Muscle layer of colon (tissue), 2 donors: ENCODE data around the gene LMX1B.
"Not testable (repeated sequence)": the region's sequence is repeated elsewhere in the genome, so short reads cannot be mapped to it uniquely, and the experiment has no call there.

ENCODE experiments used
- H3K27ac ChIP-seq: one replicate; pipeline ENCODE4 v1.7.0; 2013; ENCODE audit warnings: low read depth, mild to moderate bottlenecking, low read length, moderate library complexity
- H3K27me3 ChIP-seq, 2 donors: one replicate each; pipeline ENCODE4 v1.7.0; 2013; ENCODE audit warnings: low read length in 2 of 2, mild to moderate bottlenecking in 2 of 2; ENCODE audit not compliant: insufficient read depth in 2 of 2, control insufficient read depth in 1 of 2
- H3K36me3 ChIP-seq: one replicate; pipeline ENCODE4 v1.7.0; 2013; ENCODE audit warnings: mild to moderate bottlenecking, low read length; ENCODE audit not compliant: insufficient read depth
- H3K4me1 ChIP-seq: one replicate; pipeline ENCODE4 v1.7.0; 2013; ENCODE audit warnings: mild to moderate bottlenecking, low read length; ENCODE audit not compliant: insufficient read depth
- H3K4me3 ChIP-seq, 2 donors: one replicate each; pipeline ENCODE4 v1.7.0; 2013; ENCODE audit warnings: low read length in 2 of 2, low read depth in 1 of 2, mild to moderate bottlenecking in 1 of 2, moderate library complexity in 1 of 2
- H3K9ac ChIP-seq: one replicate; pipeline ENCODE4 v1.7.0; 2013; ENCODE audit warnings: low read length
- H3K9me3 ChIP-seq: one replicate; pipeline ENCODE4 v1.7.0; 2013; ENCODE audit warnings: mild to moderate bottlenecking, low read length
- donor health status: abdominal sarcoma.
- donor health status: Adenocarcinoma of cecum.

LMX1B gene

GRCh38 chr9:126613651-126614050 is at the start of gene LMX1B:
Gene LMX1B, plus strand, starts transcription at chr9:126613928. Its CDS starts 522 bp downstream, at chr9:126614450.
- Histone ChIP-seq H3K4me3 (peak within 1 kb of the TSS in 1 of 2 donors; percentile 26), H3K27me3 (peaks cover 59 to 87% of the 10 kb centered on the region in 2 donors), H3K9ac (no peak within 1 kb of the TSS), H3K4me1 (peaks cover 25% of the 10 kb centered on the region), H3K9me3 (no peaks in the 10 kb centered on the region), H3K27ac (no peak within 1 kb of the TSS), H3K36me3 (no peaks in the 10 kb centered on the region)

DNA sequence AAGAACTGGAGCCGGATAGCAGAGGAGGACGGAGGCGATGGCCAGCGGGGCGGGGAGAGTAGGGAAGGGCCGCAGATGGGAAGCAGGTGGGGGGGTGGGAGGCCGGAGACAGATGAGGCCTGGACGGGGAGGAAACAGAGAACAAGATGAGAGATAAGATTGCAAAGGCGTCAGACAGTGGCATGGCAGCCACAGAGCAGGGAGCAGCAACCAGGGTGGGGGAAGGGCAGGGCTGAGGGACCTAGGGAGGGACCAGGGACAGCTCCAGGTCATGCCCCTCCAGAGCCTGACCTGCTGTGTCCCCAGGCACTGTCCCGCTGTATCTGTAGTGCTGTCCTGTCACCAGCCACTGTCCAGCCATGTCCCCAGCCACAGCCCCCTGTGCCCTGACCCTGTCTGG is 49.6 kb upstream of the LMX1B start:
- H3K4me1 ChIP-seq, result no peaks in the 10 kb centered on the region
- H3K9ac ChIP-seq, result no peak overlapping the region
- H3K4me3 ChIP-seq, result no peak overlapping the region
- H3K36me3 ChIP-seq, result no peaks in the 10 kb centered on the region
- peaks cover 0 to 34% of the 10 kb centered on the region in 2 donors for H3K27me3 ChIP-seq
- no peaks in the 10 kb centered on the region for H3K9me3 ChIP-seq
- no peak overlapping the region for H3K27ac ChIP-seq

- Histone ChIP-seq H3K27me3 (peaks cover 0 to 34% of the 10 kb centered on the region in 2 donors), H3K36me3 (no peaks in the 10 kb centered on the region), H3K27ac (no peak overlapping the region), H3K9me3 (no peaks in the 10 kb centered on the region), H3K4me3 (no peak overlapping the region), H3K9ac (no peak overlapping the region), H3K4me1 (no peaks in the 10 kb centered on the region)
Measured at GRCh38 chr9:126564716-126565115, 49.0 kb upstream of the LMX1B start.

DNA sequence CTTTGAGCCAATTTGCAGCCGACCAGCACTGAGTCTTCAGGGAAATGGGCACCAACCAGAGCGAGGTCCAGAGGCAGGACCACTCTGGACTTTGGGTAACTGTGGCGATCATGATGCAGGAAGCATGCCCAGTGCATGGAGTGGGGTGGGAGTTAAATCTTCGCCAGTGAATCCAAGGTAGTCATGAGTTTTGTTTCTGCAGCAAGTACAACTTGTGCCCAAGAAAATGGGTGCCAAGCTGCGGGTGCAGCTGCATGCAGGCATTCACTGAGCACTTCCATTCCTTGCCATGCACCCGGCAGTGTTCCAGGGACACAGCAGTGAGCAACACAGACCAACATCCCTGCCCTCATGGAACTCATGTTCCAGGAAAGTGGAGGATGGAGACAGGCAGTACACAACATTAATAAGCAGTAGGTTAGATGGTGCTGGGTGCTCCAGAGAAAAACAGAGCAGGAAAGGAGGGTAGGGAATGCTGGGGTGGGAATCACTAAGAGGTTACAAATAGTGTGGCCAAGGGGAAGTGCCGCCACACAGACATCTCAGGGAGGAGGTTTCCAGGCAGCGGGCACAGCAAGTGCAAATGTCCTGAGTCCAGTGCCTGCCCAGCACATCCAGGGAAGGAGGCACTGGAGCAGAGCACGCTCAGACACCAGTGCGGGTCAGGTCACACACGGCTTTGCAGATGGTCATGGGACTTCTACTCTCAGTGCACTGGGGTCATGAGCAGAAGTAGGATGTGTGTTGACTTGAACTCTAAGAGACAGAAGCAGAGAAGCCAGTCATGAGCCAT is 48.2 kb upstream of the LMX1B start:
- no peaks in the 10 kb centered on the region for H3K9me3 ChIP-seq
- H3K9ac ChIP-seq, result no peak overlapping the region
- H3K27ac ChIP-seq, result no peak overlapping the region
- peaks cover 0 to 34% of the 10 kb centered on the region in 2 donors for H3K27me3 ChIP-seq
- no peaks in the 10 kb centered on the region for H3K36me3 ChIP-seq
- no peak overlapping the region for H3K4me3 ChIP-seq
- H3K4me1 ChIP-seq, result no peaks in the 10 kb centered on the region

GRCh38 chr9:126569036-126569435 is 44.7 kb upstream of the LMX1B start:
- Histone ChIP-seq H3K27ac (no peak overlapping the region), H3K9me3 (no peaks in the 10 kb centered on the region), H3K36me3 (no peaks in the 10 kb centered on the region), H3K9ac (no peak overlapping the region), H3K4me3 (no peak overlapping the region), H3K27me3 (peaks cover 0 to 14% of the 10 kb centered on the region in 2 donors), H3K4me1 (no peaks in the 10 kb centered on the region)

DNA sequence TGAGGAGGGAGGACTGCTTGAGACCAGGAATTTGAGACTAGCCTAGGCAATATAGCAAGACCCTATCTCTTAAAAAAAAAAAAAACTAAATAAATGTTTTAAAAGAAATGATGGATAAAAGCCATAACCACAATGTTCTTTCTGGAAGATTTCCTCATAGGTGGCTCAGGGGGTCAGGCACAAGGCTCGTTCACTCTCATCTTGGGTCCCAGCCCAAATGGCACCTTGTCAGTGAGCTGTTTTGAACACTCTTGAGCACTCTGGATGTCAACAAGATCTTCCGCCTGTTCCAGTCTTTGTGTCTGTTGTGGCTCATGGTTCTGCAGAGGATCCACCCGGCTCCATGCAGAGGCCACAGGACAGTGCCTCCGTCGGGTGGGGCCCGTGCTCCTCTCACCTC is 35.7 kb upstream of the LMX1B start:
- H3K4me3 ChIP-seq, result no peak overlapping the region

GRCh38 chr9:126580319-126580718 is 33.4 kb upstream of the LMX1B start:
- H3K9ac ChIP-seq, H3K36me3 ChIP-seq, H3K9me3 ChIP-seq, H3K4me1 ChIP-seq, H3K27me3 ChIP-seq, H3K27ac ChIP-seq, H3K4me3 ChIP-seq: not testable (repeated sequence)

More for the DNA sequence above, 35.7 kb upstream of the LMX1B start:
- no peaks in the 10 kb centered on the region for H3K27me3 ChIP-seq
- H3K27ac ChIP-seq, result no peak overlapping the region
- H3K36me3 ChIP-seq, result no peaks in the 10 kb centered on the region
- H3K9ac ChIP-seq, result no peak overlapping the region
- H3K9me3 ChIP-seq, result no peaks in the 10 kb centered on the region
- no peaks in the 10 kb centered on the region for H3K4me1 ChIP-seq

GRCh38 chr9:126581893-126582292 is 31.8 kb upstream of the LMX1B start:
- peaks cover 2% of the 10 kb centered on the region for H3K4me1 ChIP-seq
- no peaks in the 10 kb centered on the region for H3K36me3 ChIP-seq
- no peaks in the 10 kb centered on the region for H3K27me3 ChIP-seq
- no peaks in the 10 kb centered on the region for H3K9me3 ChIP-seq
- no peak overlapping the region for H3K27ac ChIP-seq
- H3K4me3 ChIP-seq, result no peak overlapping the region
- no peak overlapping the region for H3K9ac ChIP-seq

DNA sequence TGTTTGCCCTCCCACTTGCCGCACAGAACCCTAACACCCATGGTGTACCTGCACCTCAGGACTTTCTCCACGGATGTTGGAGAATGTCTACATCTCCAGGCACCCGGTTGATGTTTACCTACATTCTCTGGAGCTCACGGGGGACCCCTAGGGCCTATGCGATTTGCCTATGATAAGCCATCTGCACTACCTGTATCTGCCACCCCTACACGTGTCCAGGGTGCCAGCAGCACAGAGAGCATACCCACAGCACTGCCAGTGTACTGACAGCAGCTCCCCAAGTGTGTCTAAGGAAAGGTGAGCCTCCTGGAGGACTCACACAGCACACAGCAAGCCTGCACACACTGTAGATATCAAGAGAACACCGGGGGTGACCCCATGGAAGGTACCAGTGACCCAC is 31.3 kb upstream of the LMX1B start:
- Histone ChIP-seq H3K9ac (no peak overlapping the region), H3K9me3 (no peaks in the 10 kb centered on the region), H3K36me3 (no peaks in the 10 kb centered on the region), H3K27me3 (no peaks in the 10 kb centered on the region), H3K4me1 (peaks cover 7% of the 10 kb centered on the region), H3K4me3 (no peak overlapping the region), H3K27ac (no peak overlapping the region)

- Histone ChIP-seq H3K27me3 (no peaks in the 10 kb centered on the region), H3K36me3 (no peaks in the 10 kb centered on the region), H3K27ac (no peak overlapping the region), H3K9ac (no peak overlapping the region), H3K9me3 (no peaks in the 10 kb centered on the region), H3K4me1 (peaks cover 15% of the 10 kb centered on the region), H3K4me3 (no peak overlapping the region)
Measured at GRCh38 chr9:126583144-126583760, 30.5 kb upstream of the LMX1B start.

- Histone ChIP-seq H3K4me1 (peaks cover 20% of the 10 kb centered on the region), H3K36me3 (no peaks in the 10 kb centered on the region), H3K27ac (no peak overlapping the region), H3K9me3 (no peaks in the 10 kb centered on the region), H3K9ac (no peak overlapping the region), H3K4me3 (no peak overlapping the region), H3K27me3 (no peaks in the 10 kb centered on the region)
Measured at GRCh38 chr9:126584611-126585010, 29.1 kb upstream of the LMX1B start.

GRCh38 chr9:126586236-126586635 is 27.5 kb upstream of the LMX1B start:
- no peaks in the 10 kb centered on the region for H3K36me3 ChIP-seq
- no peaks in the 10 kb centered on the region for H3K9me3 ChIP-seq
- no peak overlapping the region for H3K9ac ChIP-seq
- H3K4me1 ChIP-seq, result peaks cover 20% of the 10 kb centered on the region
- H3K27me3 ChIP-seq, result no peaks in the 10 kb centered on the region
- H3K4me3 ChIP-seq, result no peak overlapping the region
- H3K27ac ChIP-seq, result no peak overlapping the region
